ENCODE measurements around the gene ZNF467. TPM values are rescaled to one million over a fixed set of nuclear protein-coding genes. Genes with fewer than 3 reads are reported as not detected.

ZNF467 gene
- total and polyA plus RNA-seq, 4 experiments from 2014 or later: 1.2 to 3.9 (median 2.5) TPM

DNA sequence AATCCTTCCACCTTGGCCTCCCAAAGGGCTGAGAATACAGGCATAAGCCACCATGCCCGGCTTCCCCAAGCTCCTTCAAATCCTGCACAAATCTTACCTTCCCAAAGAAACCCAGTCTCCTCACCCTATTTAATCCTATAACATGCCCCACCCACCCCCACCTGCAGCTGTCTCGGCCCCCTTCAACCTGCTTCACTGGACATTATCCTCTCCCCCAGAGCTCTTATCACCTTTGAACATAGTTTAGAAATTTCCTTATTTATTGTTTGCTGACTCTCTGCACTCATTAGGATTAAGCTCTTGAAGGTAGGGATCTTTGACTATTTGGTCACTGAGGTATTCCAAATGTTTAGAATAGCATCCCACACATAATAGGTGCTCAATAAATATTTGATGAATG is 3.5 kb downstream of the ZNF467 start:
- Histone ChIP-seq H3K4me3 (ENCODE audit: low read length in 2 of 2) (no peak overlapping the region), H3K4me1 (ENCODE audit: insufficient read depth, low read length) (peaks cover 12% of the 10 kb centered on the region), H3K27me3 (ENCODE audit: insufficient read depth, low read length) (no peaks in the 10 kb centered on the region), H3K9me3 (ENCODE audit: control insufficient read depth in 1 of 2, low read length in 2 of 2) (no peaks in the 10 kb centered on the region), H3K36me3 (ENCODE audit: insufficient read depth, low read length) (no peaks in the 10 kb centered on the region), H3K27ac (ENCODE audit: low read depth, low read length) (no peak overlapping the region)
- CTCF ChIA-PET (ENCODE audit: partially characterized antibody): no interaction called here
- Mint-ChIP-seq H3K9me3 (peaks cover 0 to 2% (median 0%) of the 10 kb centered on the region in 8 donors), H3K27me3 (peaks cover 0 to 3% of the 10 kb centered on the region in 2 donors), H3K36me3 (peaks cover 0 to 15% of the 10 kb centered on the region in 2 donors), H3K27ac (peak overlapping the region in 2 of 7 donors; percentile 2 to 5), H3K4me1 (peaks cover 0 to 12% (median 4%) of the 10 kb centered on the region in 4 donors), H3K4me3 (peak overlapping the region in 3 of 8 donors; percentile 12 to 67 (median 57))
- DNase-seq: no peak
- intact Hi-C loops (cut with micrococcal nuclease): no loop called here
- POLR2A ChIA-PET (ENCODE audit: partially characterized antibody): no interaction called here

GRCh38 chr7:149768931-149769330 is 4.5 kb downstream of the ZNF467 start:
- peaks cover 0 to 3% of the 10 kb centered on the region in 2 donors for H3K27me3 Mint-ChIP-seq
- no peaks in the 10 kb centered on the region for H3K27me3 ChIP-seq (ENCODE audit: insufficient read depth, low read length)
- H3K4me1 Mint-ChIP-seq: peaks cover 0 to 5% (median 4%) of the 10 kb centered on the region in 4 donors
- peaks cover 8% of the 10 kb centered on the region for H3K4me1 ChIP-seq (ENCODE audit: insufficient read depth, low read length)
- intact Hi-C loops (cut with micrococcal nuclease): no loop called here
- ChIA-PET POLR2A (ENCODE audit: partially characterized antibody) (no interaction called here), CTCF (ENCODE audit: partially characterized antibody) (no interaction called here)
- H3K27ac ChIP-seq (ENCODE audit: low read depth, low read length): no peak overlapping the region
- no peak for DNase-seq
- peaks cover 0 to 15% of the 10 kb centered on the region in 2 donors for H3K36me3 Mint-ChIP-seq
- H3K36me3 ChIP-seq (ENCODE audit: insufficient read depth, low read length): no peaks in the 10 kb centered on the region
- no peak overlapping the region for H3K27ac Mint-ChIP-seq
- H3K9me3 Mint-ChIP-seq: peaks cover 0 to 3% (median 0%) of the 10 kb centered on the region in 8 donors
- H3K4me3 ChIP-seq (ENCODE audit: low read length in 2 of 2): no peak overlapping the region
- no peak overlapping the region for H3K4me3 Mint-ChIP-seq
- no peaks in the 10 kb centered on the region for H3K9me3 ChIP-seq (ENCODE audit: control insufficient read depth in 1 of 2, low read length in 2 of 2)

- no peak overlapping the region for H3K27ac ChIP-seq (ENCODE audit: low read depth, low read length)
- ChIA-PET CTCF (ENCODE audit: partially characterized antibody) (no interaction called here), POLR2A (ENCODE audit: partially characterized antibody) (no interaction called here)
- DNase-seq: no peak
- intact Hi-C loops (cut with micrococcal nuclease): no loop called here
- H3K4me1 ChIP-seq (ENCODE audit: insufficient read depth, low read length): peaks cover 8% of the 10 kb centered on the region
- H3K9me3 Mint-ChIP-seq: peaks cover 0 to 3% (median 0%) of the 10 kb centered on the region in 8 donors
- H3K27me3 ChIP-seq (ENCODE audit: insufficient read depth, low read length): no peaks in the 10 kb centered on the region
- no peak overlapping the region for H3K4me3 Mint-ChIP-seq
- no peaks in the 10 kb centered on the region for H3K9me3 ChIP-seq (ENCODE audit: control insufficient read depth in 1 of 2, low read length in 2 of 2)
- H3K36me3 Mint-ChIP-seq: peaks cover 0 to 15% of the 10 kb centered on the region in 2 donors
- peaks cover 0 to 3% of the 10 kb centered on the region in 2 donors for H3K27me3 Mint-ChIP-seq
- no peak overlapping the region for H3K4me3 ChIP-seq (ENCODE audit: low read length in 2 of 2)
- no peaks in the 10 kb centered on the region for H3K36me3 ChIP-seq (ENCODE audit: insufficient read depth, low read length)
- H3K27ac Mint-ChIP-seq: no peak overlapping the region
- H3K4me1 Mint-ChIP-seq: peaks cover 0 to 5% (median 3%) of the 10 kb centered on the region in 4 donors
These were observed 6.3 kb downstream of the ZNF467 start for GRCh38 chr7:149767068-149767467.

GRCh38 chr7:149766135-149766675 is 7.2 kb downstream of the ZNF467 start:
- H3K27ac Mint-ChIP-seq: peak overlapping the region in 1 of 7 donors; percentile 70
- no peak for DNase-seq
- ChIA-PET POLR2A (ENCODE audit: partially characterized antibody) (no interaction called here), CTCF (ENCODE audit: partially characterized antibody) (no interaction called here)
- peaks cover 0 to 5% (median 2%) of the 10 kb centered on the region in 4 donors for H3K4me1 Mint-ChIP-seq
- Histone ChIP-seq H3K4me3 (ENCODE audit: low read length in 2 of 2) (no peak overlapping the region), H3K27ac (ENCODE audit: low read depth, low read length) (no peak overlapping the region), H3K4me1 (ENCODE audit: insufficient read depth, low read length) (peaks cover 6% of the 10 kb centered on the region), H3K36me3 (ENCODE audit: insufficient read depth, low read length) (no peaks in the 10 kb centered on the region), H3K27me3 (ENCODE audit: insufficient read depth, low read length) (no peaks in the 10 kb centered on the region), H3K9me3 (ENCODE audit: control insufficient read depth in 1 of 2, low read length in 2 of 2) (no peaks in the 10 kb centered on the region)
- peaks cover 0 to 3% (median 0%) of the 10 kb centered on the region in 8 donors for H3K9me3 Mint-ChIP-seq
- H3K27me3 Mint-ChIP-seq: peaks cover 0 to 3% of the 10 kb centered on the region in 2 donors
- peaks cover 0 to 15% of the 10 kb centered on the region in 2 donors for H3K36me3 Mint-ChIP-seq
- intact Hi-C loops (cut with micrococcal nuclease): no loop called here
- no peak overlapping the region for H3K4me3 Mint-ChIP-seq

GRCh38 chr7:149765399-149766121 is 7.8 kb downstream of the ZNF467 start:
- peaks cover 0 to 3% (median under 1%) of the 10 kb centered on the region in 4 donors for H3K4me1 Mint-ChIP-seq
- H3K9me3 Mint-ChIP-seq: peaks cover 0 to 3% (median 0%) of the 10 kb centered on the region in 8 donors
- Histone ChIP-seq H3K4me1 (ENCODE audit: insufficient read depth, low read length) (no peaks in the 10 kb centered on the region), H3K27me3 (ENCODE audit: insufficient read depth, low read length) (no peaks in the 10 kb centered on the region), H3K36me3 (ENCODE audit: insufficient read depth, low read length) (no peaks in the 10 kb centered on the region), H3K4me3 (ENCODE audit: low read length in 2 of 2) (no peak overlapping the region), H3K9me3 (ENCODE audit: control insufficient read depth in 1 of 2, low read length in 2 of 2) (no peaks in the 10 kb centered on the region), H3K27ac (ENCODE audit: low read depth, low read length) (no peak overlapping the region)
- ChIA-PET POLR2A (ENCODE audit: partially characterized antibody) (no interaction called here), CTCF (ENCODE audit: partially characterized antibody) (no interaction called here)
- no peak for DNase-seq
- no peak overlapping the region for H3K4me3 Mint-ChIP-seq
- intact Hi-C loops (cut with micrococcal nuclease): no loop called here
- H3K36me3 Mint-ChIP-seq: peaks cover 0 to 15% of the 10 kb centered on the region in 2 donors
- peaks cover 1 to 3% of the 10 kb centered on the region in 2 donors for H3K27me3 Mint-ChIP-seq
- H3K27ac Mint-ChIP-seq: no peak overlapping the region

GRCh38 chr7:149764481-149765398 is 8.6 kb downstream of the ZNF467 start:
- Mint-ChIP-seq H3K4me3 (no peak overlapping the region), H3K9me3 (peaks cover 0 to 3% (median 0%) of the 10 kb centered on the region in 8 donors), H3K27ac (no peak overlapping the region), H3K4me1 (peaks cover 0 to 2% (median 0%) of the 10 kb centered on the region in 4 donors), H3K36me3 (peaks cover 0 to 15% of the 10 kb centered on the region in 2 donors), H3K27me3 (peaks cover 2 to 3% of the 10 kb centered on the region in 2 donors)
- DNase-seq: no peak
- no peak overlapping the region for H3K27ac ChIP-seq (ENCODE audit: low read depth, low read length)
- no peaks in the 10 kb centered on the region for H3K9me3 ChIP-seq (ENCODE audit: control insufficient read depth in 1 of 2, low read length in 2 of 2)
- no peaks in the 10 kb centered on the region for H3K4me1 ChIP-seq (ENCODE audit: insufficient read depth, low read length)
- no peaks in the 10 kb centered on the region for H3K27me3 ChIP-seq (ENCODE audit: insufficient read depth, low read length)
- POLR2A ChIA-PET (ENCODE audit: partially characterized antibody): no interaction called here
- CTCF ChIA-PET (ENCODE audit: partially characterized antibody): no interaction called here
- intact Hi-C loops (cut with micrococcal nuclease): no loop called here
- no peak overlapping the region for H3K4me3 ChIP-seq (ENCODE audit: low read length in 2 of 2)
- no peaks in the 10 kb centered on the region for H3K36me3 ChIP-seq (ENCODE audit: insufficient read depth, low read length)
